ENCODE data around the gene NENF.

The NENF gene

DNA sequence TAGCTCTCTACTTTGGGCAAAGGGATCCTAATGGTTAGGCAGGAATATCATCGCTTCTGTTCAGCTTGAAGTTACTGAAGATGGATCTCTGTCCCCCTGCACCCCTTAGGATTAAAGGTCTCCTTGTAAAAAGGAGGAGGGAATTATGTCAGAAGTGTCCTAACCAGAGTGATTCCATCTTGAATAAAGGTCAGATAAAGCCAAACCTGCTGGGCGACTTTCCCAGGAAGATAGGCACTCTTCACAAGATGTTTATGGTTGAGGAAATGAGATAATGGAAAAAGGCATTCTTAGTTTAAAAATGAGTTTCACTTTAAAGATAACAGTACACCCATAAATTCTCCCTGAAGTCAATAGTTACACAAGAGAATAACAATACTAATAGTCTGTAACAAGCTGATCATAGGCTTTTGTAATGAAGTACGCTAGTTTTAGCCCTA lies 1.7 kb upstream of the NENF start:
- Histone ChIP-seq H3K9me3 (no peaks in the 10 kb centered on the region), H3K27me3 (no peaks in the 10 kb centered on the region), H3K4me3 (ENCODE audit: low read depth, low read length) (no peak overlapping the region), H3K36me3 (no peaks in the 10 kb centered on the region), H3K4me1 (no peaks in the 10 kb centered on the region; the same call in 1 of the 2 replicates)
- DNase-seq: no peak
- TF ChIP-seq, protein P1, sequence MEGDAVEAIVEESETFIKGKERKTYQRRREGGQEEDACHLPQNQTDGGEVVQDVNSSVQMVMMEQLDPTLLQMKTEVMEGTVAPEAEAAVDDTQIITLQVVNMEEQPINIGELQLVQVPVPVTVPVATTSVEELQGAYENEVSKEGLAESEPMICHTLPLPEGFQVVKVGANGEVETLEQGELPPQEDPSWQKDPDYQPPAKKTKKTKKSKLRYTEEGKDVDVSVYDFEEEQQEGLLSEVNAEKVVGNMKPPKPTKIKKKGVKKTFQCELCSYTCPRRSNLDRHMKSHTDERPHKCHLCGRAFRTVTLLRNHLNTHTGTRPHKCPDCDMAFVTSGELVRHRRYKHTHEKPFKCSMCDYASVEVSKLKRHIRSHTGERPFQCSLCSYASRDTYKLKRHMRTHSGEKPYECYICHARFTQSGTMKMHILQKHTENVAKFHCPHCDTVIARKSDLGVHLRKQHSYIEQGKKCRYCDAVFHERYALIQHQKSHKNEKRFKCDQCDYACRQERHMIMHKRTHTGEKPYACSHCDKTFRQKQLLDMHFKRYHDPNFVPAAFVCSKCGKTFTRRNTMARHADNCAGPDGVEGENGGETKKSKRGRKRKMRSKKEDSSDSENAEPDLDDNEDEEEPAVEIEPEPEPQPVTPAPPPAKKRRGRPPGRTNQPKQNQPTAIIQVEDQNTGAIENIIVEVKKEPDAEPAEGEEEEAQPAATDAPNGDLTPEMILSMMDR (IDR thresholded peaks at IDR 0.05; ENCODE audit: low read depth, low read length): no peak

DNA sequence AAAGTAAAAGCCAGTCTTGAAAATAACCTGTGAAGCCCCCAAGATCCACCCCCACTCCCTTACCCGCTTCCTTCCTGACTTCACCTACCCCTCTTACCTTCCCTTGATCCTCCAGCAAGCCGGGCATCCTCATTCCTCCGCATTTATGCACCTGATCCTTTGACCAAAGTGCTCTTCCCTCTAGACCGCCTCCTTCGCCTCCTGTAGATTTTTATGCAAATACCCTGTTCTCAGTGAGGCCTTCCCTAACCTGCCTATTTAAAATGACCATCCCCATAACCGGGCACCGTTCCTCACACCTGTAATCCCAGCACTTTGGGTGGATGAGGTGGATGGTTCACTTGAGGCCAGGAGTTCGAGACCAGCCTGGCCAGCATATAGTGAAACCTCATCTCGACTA lies 1.1 kb upstream of the NENF start:
- Histone ChIP-seq H3K4me3 (ENCODE audit: low read depth, low read length) (no peak overlapping the region), H3K27me3 (no peaks in the 10 kb centered on the region), H3K36me3 (no peaks in the 10 kb centered on the region), H3K4me1 (no peaks in the 10 kb centered on the region; the same call in 1 of the 2 replicates), H3K9me3 (no peaks in the 10 kb centered on the region)
- TF ChIP-seq, protein P1 (IDR thresholded peaks at IDR 0.05; ENCODE audit: low read depth, low read length): no peak
- DNase-seq: no peak

DNA sequence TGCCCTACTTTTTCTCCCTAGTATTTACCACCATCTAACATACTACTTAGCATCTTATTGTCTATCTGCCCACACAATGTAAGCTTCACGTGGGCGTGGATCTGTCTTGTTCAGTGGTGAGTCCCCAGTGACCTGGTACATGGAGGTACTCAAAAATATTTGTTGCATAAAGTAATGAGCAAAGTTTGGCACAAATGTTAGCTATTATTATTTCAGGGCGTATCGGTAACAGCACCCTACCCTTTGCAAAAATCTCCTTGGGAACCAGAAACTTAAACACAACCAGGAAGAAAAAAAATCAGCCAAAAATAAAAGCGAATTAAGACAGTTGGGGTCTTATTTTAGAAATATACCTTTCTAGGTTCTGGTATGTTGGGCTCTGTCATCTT lies 454 bp upstream of the NENF start:
- H3K9me3 ChIP-seq: no peaks in the 10 kb centered on the region
- no peaks in the 10 kb centered on the region for H3K36me3 ChIP-seq
- TF ChIP-seq, protein P1 (IDR thresholded peaks at IDR 0.05; ENCODE audit: low read depth, low read length): no peak
- peak overlapping the region; percentile 82 for H3K4me3 ChIP-seq (ENCODE audit: low read depth, low read length)
- no peaks in the 10 kb centered on the region for H3K27me3 ChIP-seq
- no peak for DNase-seq
- no peaks in the 10 kb centered on the region; the same call in 1 of the 2 replicates for H3K4me1 ChIP-seq

DNA sequence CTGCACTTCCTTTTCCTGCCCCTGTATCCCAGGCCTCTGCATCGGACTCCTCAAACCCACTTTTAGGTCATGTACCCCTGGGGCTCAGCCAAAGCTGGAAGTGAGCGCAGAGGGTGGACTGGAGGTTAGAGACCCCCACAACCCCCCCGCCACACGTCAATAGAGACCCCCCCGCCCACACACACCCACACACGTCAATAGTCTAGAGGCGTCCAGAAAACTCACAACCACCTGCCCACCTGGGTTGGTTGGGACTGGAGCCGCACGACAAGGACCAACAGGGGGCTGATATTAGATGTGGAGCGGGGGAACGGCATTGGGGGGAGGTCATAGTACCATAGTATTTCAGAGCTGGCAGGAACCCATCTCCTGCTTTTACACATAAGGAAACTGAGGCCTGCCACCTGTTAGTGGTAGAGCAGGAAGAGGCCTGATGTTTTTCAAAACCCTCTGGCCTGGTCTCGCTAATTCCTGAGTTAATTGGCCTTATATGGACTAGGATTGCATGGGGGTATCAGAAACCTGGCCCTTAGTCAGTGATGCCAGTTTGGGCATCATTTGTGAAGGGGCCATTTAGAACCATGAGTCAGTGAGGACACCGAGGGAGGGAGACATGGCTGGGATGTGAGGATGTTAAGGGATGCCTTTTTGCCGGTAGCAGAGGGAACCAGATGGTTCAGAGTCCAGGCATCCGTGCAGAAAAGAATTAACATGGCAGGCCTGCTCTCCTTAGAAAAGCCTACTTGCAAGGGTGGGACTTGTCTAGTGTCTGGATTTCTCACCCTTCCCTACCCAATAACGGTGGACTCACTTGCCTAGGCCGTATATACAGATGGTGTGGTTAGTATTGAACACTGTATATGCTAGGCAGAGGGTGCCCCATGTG lies 1.1 kb downstream of the NENF start:
- H3K27me3 ChIP-seq: no peaks in the 10 kb centered on the region
- TF ChIP-seq, protein P1 (IDR thresholded peaks at IDR 0.05; ENCODE audit: low read depth, low read length): no peak
- no peaks in the 10 kb centered on the region for H3K9me3 ChIP-seq
- H3K4me1 ChIP-seq: no peaks in the 10 kb centered on the region; the same call in 1 of the 2 replicates
- no peak for DNase-seq
- no peaks in the 10 kb centered on the region for H3K36me3 ChIP-seq
- peak overlapping the region; percentile 82 for H3K4me3 ChIP-seq (ENCODE audit: low read depth, low read length)

DNA sequence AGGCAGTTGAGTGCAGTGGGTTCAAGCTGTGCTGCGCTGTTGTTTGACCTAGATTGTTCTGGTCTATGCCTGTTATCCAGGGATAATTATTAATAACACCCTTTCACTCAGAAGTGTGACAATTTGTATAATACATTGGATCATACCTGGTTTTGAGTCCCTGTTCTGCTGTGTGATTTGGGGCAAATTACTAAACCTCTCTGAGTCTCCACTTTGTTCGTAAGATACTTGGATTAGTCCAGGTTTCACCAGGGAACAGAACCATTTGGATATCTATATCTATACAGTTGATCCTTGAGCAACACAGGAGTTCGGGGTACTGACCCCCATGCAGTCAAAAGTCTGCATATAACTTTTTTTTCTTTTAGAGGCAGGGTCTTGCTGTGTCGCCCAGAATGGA lies 2.3 kb downstream of the NENF start:
- DNase-seq: no peak
- Histone ChIP-seq H3K4me3 (ENCODE audit: low read depth, low read length) (no peak overlapping the region), H3K4me1 (no peaks in the 10 kb centered on the region; the same call in 1 of the 2 replicates), H3K36me3 (no peaks in the 10 kb centered on the region), H3K9me3 (no peaks in the 10 kb centered on the region), H3K27me3 (no peaks in the 10 kb centered on the region)
- TF ChIP-seq, protein P1 (IDR thresholded peaks at IDR 0.05; ENCODE audit: low read depth, low read length): no peak

DNA sequence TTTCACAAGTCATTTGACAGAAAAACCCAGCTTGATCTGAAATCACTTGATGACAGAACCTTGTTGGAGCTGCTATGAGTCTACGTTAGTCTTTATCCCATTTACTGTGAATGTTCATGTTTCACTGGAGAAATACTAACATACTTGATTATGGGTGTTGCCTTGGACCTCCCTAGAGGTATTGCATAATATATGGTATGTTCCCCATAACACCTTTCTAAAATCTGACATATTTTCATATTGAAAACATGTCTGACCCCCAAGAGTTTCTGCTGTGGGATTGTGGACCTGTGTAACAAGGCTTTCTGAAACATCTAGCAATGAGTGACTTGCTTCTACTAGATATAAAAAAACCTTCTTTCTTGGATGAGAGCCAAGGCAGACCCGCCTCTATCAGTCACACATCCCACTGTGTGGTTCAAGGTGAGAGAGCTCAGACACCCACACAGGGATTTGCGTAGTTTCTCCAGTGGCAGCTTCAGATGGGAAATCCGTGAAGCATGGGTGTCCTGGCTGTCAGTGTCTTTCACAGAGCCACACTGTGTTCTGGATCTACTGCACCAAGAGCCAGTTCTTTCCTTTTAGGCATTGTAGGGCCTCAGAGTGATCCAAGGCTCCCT lies 4.6 kb downstream of the NENF start:
- TF ChIP-seq, protein P1 (IDR thresholded peaks at IDR 0.05; ENCODE audit: low read depth, low read length): no peak
- no peaks in the 10 kb centered on the region for H3K9me3 ChIP-seq
- DNase-seq: no peak
- no peaks in the 10 kb centered on the region; the same call in 1 of the 2 replicates for H3K36me3 ChIP-seq
- no peaks in the 10 kb centered on the region for H3K27me3 ChIP-seq
- no peaks in the 10 kb centered on the region; the same call in 1 of the 2 replicates for H3K4me1 ChIP-seq
- H3K4me3 ChIP-seq (ENCODE audit: low read depth, low read length): no peak overlapping the region
